IMR-90 (cell line): Measurements from ENCODE around the gene NKX2-3. TPM values are rescaled to one million over a fixed set of nuclear protein-coding genes. Genes with fewer than 3 reads are reported as not detected.

Experiments
- ATAC-seq: fragments of 200-7000 bp; cut with Tn5 transposase; 2 replicates; pipeline ENCODE4 v1.9.1; 2020; ENCODE audit warnings: low read depth, mild to moderate bottlenecking, moderate library complexity
- BruUV-seq: library from RNA; stranded (reverse); fragments of 400-500 nt; replicated peaks from 2 replicates; lab custom pipeline; 2021; lab: Mats Ljungman, UMichigan
- CTCF ChIA-PET: fragments of 300-600 bp; formaldehyde crosslinking; extraction: SDS; loops from one replicate; lab custom pipeline; 2021; ENCODE audit warnings: antibody characterized with exemption; lab: Yijun Ruan, JAX
- POLR2A ChIA-PET: fragments of 300-600 bp; sonication (Branson Sonifier 250); formaldehyde crosslinking; loops from one replicate; lab custom pipeline; 2022; ENCODE audit warnings: antibody characterized with exemption; ENCODE audit not compliant: unreplicated experiment; lab: Charles Lee
- DNase-seq: peaks from one replicate; pipeline ENCODE4 v3.0.0; 2013
- H2AFZ ChIP-seq: replicated peaks from 2 replicates; pipeline ENCODE3; 2013; ENCODE audit warnings: low read length, mild to moderate bottlenecking; ENCODE audit not compliant: poor library complexity
- H2AK5ac ChIP-seq: 2 replicates; pipeline ENCODE4 v1.6.1; 2013; ENCODE audit warnings: low read depth, low read length, inconsistent platforms
- H2AK9ac ChIP-seq: replicated peaks from 2 replicates; pipeline ENCODE3; 2013; ENCODE audit warnings: mild to moderate bottlenecking, low read depth, low read length, moderate library complexity; ENCODE audit not compliant: poor library complexity
- H2BK120ac ChIP-seq: 2 replicates; pipeline ENCODE4 v1.6.1; 2013; ENCODE audit warnings: low read depth, low read length, inconsistent platforms
- H2BK15ac ChIP-seq: 3 replicates; pipeline ENCODE4 v1.6.1; 2013; ENCODE audit warnings: low read depth, low read length, inconsistent platforms
- H2BK20ac ChIP-seq: 2 replicates; pipeline ENCODE4 v1.6.1; 2013; ENCODE audit warnings: low read depth, mild to moderate bottlenecking, inconsistent platforms, low read length, moderate library complexity
- H2BK5ac ChIP-seq: 2 replicates; pipeline ENCODE4 v1.6.1; 2013; ENCODE audit warnings: mild to moderate bottlenecking, low read depth, low read length, inconsistent platforms; ENCODE audit not compliant: poor library complexity, severe bottlenecking
- H3K14ac ChIP-seq: replicated peaks from 2 replicates; pipeline ENCODE4 v1.6.1; 2013; ENCODE audit warnings: low read depth, low read length, inconsistent platforms
- H3K18ac ChIP-seq: 2 replicates; pipeline ENCODE4 v1.6.1; 2013; ENCODE audit warnings: low read depth, low read length, control low read depth
- H3K23ac ChIP-seq: 2 replicates; pipeline ENCODE4 v1.6.1; 2013; ENCODE audit warnings: low read depth, low read length, inconsistent platforms
- H3K27ac ChIP-seq: 2 replicates; pipeline ENCODE4 v1.5.1; 2013; ENCODE audit warnings: mild to moderate bottlenecking, control low read depth, low read length; ENCODE audit not compliant: insufficient read depth
- H3K27me3 ChIP-seq: 2 replicates; pipeline ENCODE4 v1.6.1; 2013; ENCODE audit warnings: low read length; ENCODE audit not compliant: control insufficient read depth, insufficient read depth
- H3K36me3 ChIP-seq: 2 replicates; pipeline ENCODE4 v1.6.1; 2013; ENCODE audit warnings: low read length, mixed read lengths; ENCODE audit not compliant: control insufficient read depth, insufficient read depth
- H3K4ac ChIP-seq: 2 replicates; pipeline ENCODE4 v1.6.1; 2013; ENCODE audit warnings: low read depth, low read length, inconsistent platforms
- H3K4me1 ChIP-seq: 2 replicates; pipeline ENCODE4 v1.6.1; 2013; ENCODE audit warnings: low read length, mixed read lengths; ENCODE audit not compliant: control insufficient read depth, insufficient read depth
- H3K4me2 ChIP-seq: 2 replicates; pipeline ENCODE4 v1.6.1; 2013; ENCODE audit warnings: low read depth, mild to moderate bottlenecking, control low read depth, low read length, moderate library complexity
- H3K4me3 ChIP-seq: 2 replicates; pipeline ENCODE4 v1.5.1; 2013; ENCODE audit warnings: low read depth, mild to moderate bottlenecking, control low read depth, low read length, moderate library complexity; ENCODE audit not compliant: insufficient read depth
- H3K56ac ChIP-seq: 2 replicates; pipeline ENCODE4 v1.6.1; 2013; ENCODE audit warnings: low read length, inconsistent platforms; ENCODE audit not compliant: insufficient read depth; ENCODE audit errors: extremely low read depth
- H3K79me1 ChIP-seq, 2 experiments: 2 replicates each; pipeline ENCODE4 v1.6.1; 2013; ENCODE audit warnings: low read length in 2 of 2, inconsistent platforms in 1 of 2, low read depth in 1 of 2
- H3K9ac ChIP-seq: 2 replicates; pipeline ENCODE4 v1.6.1; 2013; ENCODE audit warnings: low read depth, low read length, control low read depth
- H3K9me1 ChIP-seq: 2 replicates; pipeline ENCODE4 v1.6.1; 2013; ENCODE audit warnings: low read length, inconsistent platforms; ENCODE audit not compliant: insufficient read depth
- H3K9me3 ChIP-seq: 2 replicates; pipeline ENCODE4 v1.6.1; 2013; ENCODE audit warnings: low read length; ENCODE audit not compliant: control insufficient read depth, insufficient read depth
- H4K20me1 ChIP-seq: 2 replicates; pipeline ENCODE4 v1.6.1; 2013; ENCODE audit warnings: low read length, inconsistent platforms; ENCODE audit not compliant: insufficient read depth
- H4K5ac ChIP-seq: 2 replicates; pipeline ENCODE4 v1.6.1; 2013; ENCODE audit warnings: mild to moderate bottlenecking, low read depth, low read length, control low read depth
- H4K8ac ChIP-seq, 2 experiments: 2 replicates each; pipeline ENCODE4 v1.6.1; 2013; ENCODE audit warnings: low read depth in 2 of 2, low read length in 2 of 2, control low read depth in 1 of 2, inconsistent platforms in 1 of 2
- H4K91ac ChIP-seq: 2 replicates; pipeline ENCODE4 v1.6.1; 2013; ENCODE audit warnings: low read depth, low read length, inconsistent platforms; ENCODE audit not compliant: insufficient read depth
- BHLHE40 ChIP-seq: fragments of 150-350 bp; IDR thresholded peaks from 2 replicates; pipeline ENCODE4 v1.6.1; 2016; ENCODE audit warnings: mild to moderate bottlenecking, low read depth, low read length
- CEBPB ChIP-seq: IDR thresholded peaks from 2 replicates; pipeline ENCODE4 v1.6.1; 2012; ENCODE audit warnings: low read depth, low read length, improper control_type of control experiment
- CHD1 ChIP-seq: IDR thresholded peaks from 2 replicates; pipeline ENCODE4 v1.6.1; 2012; ENCODE audit warnings: low read depth, low read length, improper control_type of control experiment
- CTCF ChIP-seq: conservative IDR thresholded peaks from 2 replicates; pipeline ENCODE4 v1.5.1; 2012; ENCODE audit warnings: mild to moderate bottlenecking, low read depth, low read length, improper control_type of control experiment
- ELK1 ChIP-seq: fragments of 150-350 bp; IDR thresholded peaks from 2 replicates; pipeline ENCODE4 v1.6.1; 2016; ENCODE audit warnings: low read depth, mild to moderate bottlenecking, low read length, moderate library complexity, borderline replicate concordance
- FOS ChIP-seq: fragments of 150-350 bp; IDR thresholded peaks from 2 replicates; pipeline ENCODE4 v1.6.1; 2016; ENCODE audit warnings: low read depth, low read length
- MAFK ChIP-seq: IDR thresholded peaks from 2 replicates; pipeline ENCODE4 v1.6.1; 2012; ENCODE audit warnings: low read depth, low read length, improper control_type of control experiment
- MAZ ChIP-seq: IDR thresholded peaks from 2 replicates; pipeline ENCODE4 v1.6.1; 2012; ENCODE audit warnings: low read depth, mild to moderate bottlenecking, low read length, improper control_type of control experiment, moderate library complexity, borderline replicate concordance
- MXI1 ChIP-seq: IDR thresholded peaks from 2 replicates; pipeline ENCODE4 v1.6.1; 2012; ENCODE audit warnings: low read depth, mild to moderate bottlenecking, low read length, moderate library complexity, borderline replicate concordance
- NFE2L2 ChIP-seq: fragments of 150-350 bp; IDR thresholded peaks from 2 replicates; pipeline ENCODE4 v1.6.1; 2016; ENCODE audit warnings: low read depth, mild to moderate bottlenecking, low read length
- POLR2A ChIP-seq: IDR thresholded peaks from 2 replicates; pipeline ENCODE4 v1.6.1; 2012; ENCODE audit warnings: mild to moderate bottlenecking, low read depth, low read length
- RAD21 ChIP-seq: IDR thresholded peaks from 2 replicates; pipeline ENCODE4 v1.6.1; 2012; ENCODE audit warnings: low read length, improper control_type of control experiment
- RCOR1 ChIP-seq: IDR thresholded peaks from 2 replicates; pipeline ENCODE4 v1.6.1; 2012; ENCODE audit warnings: mild to moderate bottlenecking, low read length, improper control_type of control experiment; ENCODE audit not compliant: insufficient replicate concordance
- RFX5 ChIP-seq: IDR thresholded peaks from 2 replicates; pipeline ENCODE4 v1.8.0; 2012; ENCODE audit warnings: low read depth, mild to moderate bottlenecking, low read length, moderate library complexity
- SMC3 ChIP-seq: fragments of 150-350 bp; IDR thresholded peaks from 2 replicates; pipeline ENCODE4 v1.6.1; 2016; ENCODE audit warnings: low read depth, mild to moderate bottlenecking, antibody characterized with exemption, low read length, moderate library complexity
- WGBS, 2 experiments: methylation state at CpG; one replicate each; pipeline versions ENCODE4 v1.1.5 to v1.1.7; 2013; ENCODE audit warnings: missing lambda C conversion rate in 2 of 2; ENCODE audit not compliant: insufficient read length in 1 of 2; ENCODE audit errors: extremely low coverage in 2 of 2; 5-methylcytosine and 5-hydroxymethylcytosine counted together
- dilution Hi-C: fragments of 300-500 bp; cut with HindIII; formaldehyde crosslinking; loops from one replicate; pipeline ENCODE4 v1.14.3; 2018; ENCODE audit warnings: low sequenced_read_pairs; ENCODE audit not compliant: unreplicated experiment
- in situ Hi-C: fragments of 300-500 bp; cut with MboI; formaldehyde crosslinking; loops from 3 replicates; pipeline ENCODE4 v1.14.3; 2019; ENCODE audit warnings: low sequenced_read_pairs, inconsistent platforms, mixed read lengths
- intact Hi-C: fragments of 100-400 bp; cut with micrococcal nuclease; formaldehyde crosslinking; loops from 2 replicates; pipeline ENCODE4 v1.10.0; 2022
- polyA plus RNA-seq, 3 experiments: library from polyadenylated mRNA; depleted of rRNA; stranded (reverse); fragments of >200 nt; gene quantifications; 2 replicates each; pipeline ENCODE4 v1.2.3, GENCODE V29; 2012; ENCODE audit warnings: low replicate concordance in 1 of 3
- total RNA-seq: library from RNA; depleted of rRNA; stranded (reverse); fragments of >200 nt; gene quantifications from 2 replicates; pipeline ENCODE4 v1.2.3, GENCODE V29; 2012
- TF ChIP-seq, protein P1 (sequence below): fragments of 150-350 bp; IDR thresholded peaks from 2 replicates; pipeline ENCODE4 v1.6.1; 2017; ENCODE audit warnings: mild to moderate bottlenecking, antibody characterized with exemption, low read length, low read depth

NKX2-3 gene
- total and polyA plus RNA-seq, 2 of the 4 experiments (the other 2 are of a cell fraction), result not detected

GRCh38 chr10:99555825-99556523 lies 23.2 kb downstream of the NKX2-3 start:
- H3K9me1 ChIP-seq, result no peaks in the 10 kb centered on the region
- no peak for ATAC-seq
- no peaks in the 10 kb centered on the region for H3K9me3 ChIP-seq
- H4K91ac ChIP-seq, result no peak overlapping the region
- TF ChIP-seq RFX5 (no peak), CHD1 (no peak), SMC3 (no peak), POLR2A (no peak), RAD21 (no peak), BHLHE40 (no peak), NFE2L2 (no peak), ELK1 (no peak), CEBPB (no peak), FOS (no peak), CTCF (no peak), MAZ (no peak), MAFK (no peak), MXI1 (no peak), RCOR1 (no peak)
- TF ChIP-seq, protein P1, sequence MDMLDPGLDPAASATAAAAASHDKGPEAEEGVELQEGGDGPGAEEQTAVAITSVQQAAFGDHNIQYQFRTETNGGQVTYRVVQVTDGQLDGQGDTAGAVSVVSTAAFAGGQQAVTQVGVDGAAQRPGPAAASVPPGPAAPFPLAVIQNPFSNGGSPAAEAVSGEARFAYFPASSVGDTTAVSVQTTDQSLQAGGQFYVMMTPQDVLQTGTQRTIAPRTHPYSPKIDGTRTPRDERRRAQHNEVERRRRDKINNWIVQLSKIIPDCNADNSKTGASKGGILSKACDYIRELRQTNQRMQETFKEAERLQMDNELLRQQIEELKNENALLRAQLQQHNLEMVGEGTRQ, result no peak
- H3K14ac ChIP-seq, result no peak overlapping the region
- H4K5ac ChIP-seq, result no peak overlapping the region
- CTCF ChIA-PET, result no interaction called here
- no peaks in the 10 kb centered on the region for H3K36me3 ChIP-seq
- intact Hi-C loops, result no loop called here
- no peak overlapping the region for H3K23ac ChIP-seq
- no peaks in the 10 kb centered on the region for H3K4me1 ChIP-seq
- no TSS peak for BruUV-seq
- no peak overlapping the region for H3K56ac ChIP-seq
- in situ Hi-C loops, result no loop called here
- H2BK5ac ChIP-seq, result no peak overlapping the region
- no peak overlapping the region for H2BK15ac ChIP-seq
- no peak overlapping the region for H3K9ac ChIP-seq
- H3K27me3 ChIP-seq, result peaks cover 42% of the 10 kb centered on the region
- H2AK5ac ChIP-seq, result no peak overlapping the region
- no peak overlapping the region for H2BK20ac ChIP-seq
- no peak overlapping the region for H3K18ac ChIP-seq
- no peak overlapping the region for H2AK9ac ChIP-seq
- no peak overlapping the region for H3K4ac ChIP-seq
- no peaks in the 10 kb centered on the region for H3K79me1 ChIP-seq
- H3K27ac ChIP-seq, result no peak overlapping the region
- H3K4me3 ChIP-seq, result no peak overlapping the region
- no peak for DNase-seq
- no peak overlapping the region for H2BK120ac ChIP-seq
- no CpG with 5 or more reads among the region's 6 CpGs for WGBS, 2 experiments
- H2AFZ ChIP-seq, result no peak overlapping the region
- H4K8ac ChIP-seq, result no peak overlapping the region
- no peaks in the 10 kb centered on the region for H4K20me1 ChIP-seq
- no peak overlapping the region for H3K4me2 ChIP-seq
- POLR2A ChIA-PET, result no interaction called here
- dilution Hi-C loops, result no loop called here
